Hepatocyte (in vitro differentiated cells): ENCODE data around the gene FAM90A1.
"Not testable (repeated sequence)": the region's sequence is repeated elsewhere in the genome, so short reads cannot be mapped to it uniquely, and the experiment has no call there.

Source experiments
- EZH2 ChIP-seq: fragments of 200-600 bp; sonication (generic); IDR thresholded peaks from 2 replicates; pipeline ENCODE4 v1.6.1; 2016; ENCODE audit warnings: antibody characterized with exemption, mild to moderate bottlenecking, borderline replicate concordance
- TF ChIP-seq, protein P1 (sequence below): fragments of 200-600 bp; sonication (generic); IDR thresholded peaks from 2 replicates; pipeline ENCODE4 v1.5.1; 2016; ENCODE audit warnings: antibody characterized with exemption, mild to moderate bottlenecking; ENCODE audit not compliant: poor library complexity

DNA sequence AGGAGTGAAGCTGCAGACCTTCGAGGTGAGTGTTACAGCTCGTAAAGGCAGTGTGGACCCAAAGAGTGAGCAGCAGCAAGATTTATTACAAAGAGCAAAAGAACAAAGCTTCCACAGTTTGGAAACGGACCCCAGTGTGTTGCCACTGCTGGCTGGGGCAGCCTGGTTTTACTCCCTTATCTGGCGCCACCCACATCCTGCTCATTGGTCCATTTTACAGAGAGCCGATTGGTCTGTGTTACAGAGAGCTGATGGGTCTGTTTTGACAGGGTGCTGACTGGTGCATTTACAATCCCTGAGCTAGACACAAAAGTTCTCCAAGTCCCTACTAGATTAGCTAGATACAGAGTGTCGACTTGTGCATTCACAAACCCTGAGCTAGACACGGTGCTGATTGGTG, 24.2 kb upstream of the FAM90A1 start:
- not testable (repeated sequence) for TF ChIP-seq EZH2
- TF ChIP-seq, protein P1, sequence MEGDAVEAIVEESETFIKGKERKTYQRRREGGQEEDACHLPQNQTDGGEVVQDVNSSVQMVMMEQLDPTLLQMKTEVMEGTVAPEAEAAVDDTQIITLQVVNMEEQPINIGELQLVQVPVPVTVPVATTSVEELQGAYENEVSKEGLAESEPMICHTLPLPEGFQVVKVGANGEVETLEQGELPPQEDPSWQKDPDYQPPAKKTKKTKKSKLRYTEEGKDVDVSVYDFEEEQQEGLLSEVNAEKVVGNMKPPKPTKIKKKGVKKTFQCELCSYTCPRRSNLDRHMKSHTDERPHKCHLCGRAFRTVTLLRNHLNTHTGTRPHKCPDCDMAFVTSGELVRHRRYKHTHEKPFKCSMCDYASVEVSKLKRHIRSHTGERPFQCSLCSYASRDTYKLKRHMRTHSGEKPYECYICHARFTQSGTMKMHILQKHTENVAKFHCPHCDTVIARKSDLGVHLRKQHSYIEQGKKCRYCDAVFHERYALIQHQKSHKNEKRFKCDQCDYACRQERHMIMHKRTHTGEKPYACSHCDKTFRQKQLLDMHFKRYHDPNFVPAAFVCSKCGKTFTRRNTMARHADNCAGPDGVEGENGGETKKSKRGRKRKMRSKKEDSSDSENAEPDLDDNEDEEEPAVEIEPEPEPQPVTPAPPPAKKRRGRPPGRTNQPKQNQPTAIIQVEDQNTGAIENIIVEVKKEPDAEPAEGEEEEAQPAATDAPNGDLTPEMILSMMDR, result not testable (repeated sequence)
